Right ventricle myocardium superior (tissue), 1 donor: ENCODE data around the gene GABRA4. TPM values are rescaled to one million over a fixed set of nuclear protein-coding genes. Genes with fewer than 3 reads are reported as not detected.

Experiments
- ATAC-seq: fragments of 200-7000 bp; cut with Tn5 transposase; one replicate; pipeline ENCODE4 v1.9.1; 2020; ENCODE audit warnings: mild to moderate bottlenecking; ENCODE audit not compliant: poor library complexity
- DNase-seq: peaks from one replicate; pipeline ENCODE4 v3.0.0-alpha.2; 2020
- intact Hi-C: fragments of 100-400 bp; cut with DNase I; formaldehyde crosslinking; loops from one replicate; pipeline ENCODE4 v1.11.2; 2022
- total RNA-seq: library from RNA; stranded (reverse); fragmentation: NEBNext Ultra II Directional; extraction: Animal tissue kit (Norgen Biotek cat#: 25700); gene quantifications from one replicate; pipeline ENCODE4 v1.2.1, GENCODE V29; 2021
- donor health status: DM: no; HTN: yes; CAD: no; lungs with severe emphysema.

The GABRA4 gene
- total RNA-seq, 1 donor from 2014 or later = 5.9 TPM

DNA sequence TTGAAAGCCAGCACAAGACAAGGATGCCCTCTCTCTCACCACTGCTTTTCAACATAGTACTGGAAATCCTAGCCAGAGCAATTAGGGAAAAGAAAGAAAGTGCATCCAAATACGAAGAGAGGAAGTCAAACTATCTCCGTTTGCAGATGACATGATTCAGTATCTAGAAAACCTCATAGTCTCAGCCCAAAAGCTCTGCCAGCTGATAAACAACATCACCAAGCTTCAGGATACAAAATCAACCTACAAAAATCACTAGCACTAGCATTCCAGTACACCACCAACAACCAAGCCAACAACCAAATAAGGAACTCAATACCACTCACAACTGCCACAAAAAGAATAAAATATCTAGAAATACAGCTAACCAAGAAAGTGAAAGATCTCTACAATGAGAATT lies 123.0 kb downstream of the GABRA4 start:
- no peak for DNase-seq
- ATAC-seq = no peak
- intact Hi-C loops = no loop called here

Other genes with a start within 250 kb of the GABRA4 start
- not detected for gene COX7B2, start 84.3 kb downstream of the GABRA4 start, total RNA-seq
- gene GABRB1, start 38.0 kb upstream of the GABRA4 start, total RNA-seq = 1.1 TPM